Sigmoid colon (tissue), 7 donors: ENCODE results near the gene CYP27A1. TPM values are rescaled to one million over a fixed set of nuclear protein-coding genes. Genes with fewer than 3 reads are reported as not detected.

Experiments
- DNase-seq: peaks from one replicate; pipeline ENCODE4 v3.0.0-alpha.2; 2019
- H3K27ac ChIP-seq, 4 donors: fragments of 200-600 bp; sonication (generic); one replicate each; pipeline ENCODE4 v1.5.1; 2016 to 2019; ENCODE audit warnings: mild to moderate bottlenecking in 1 of 4
- H3K27me3 ChIP-seq, 3 donors: fragments of 200-600 bp; sonication (generic); one replicate each; pipeline ENCODE4 v1.5.1; 2019; ENCODE audit warnings: mild to moderate bottlenecking in 1 of 3
- H3K36me3 ChIP-seq, 4 donors: fragments of 200-600 bp; sonication (generic); one replicate each; pipeline ENCODE4 v1.5.1; 2016 to 2019
- H3K4me1 ChIP-seq, 4 donors: fragments of 200-600 bp; sonication (generic); one replicate each; pipeline ENCODE4 v1.5.1; 2017 to 2019
- H3K4me3 ChIP-seq, 4 donors: fragments of 200-600 bp; sonication (generic); one replicate each; pipeline ENCODE4 v1.5.1; 2017 to 2019; ENCODE audit warnings: mild to moderate bottlenecking in 2 of 4, moderate library complexity in 1 of 4
- H3K9me3 ChIP-seq, 4 donors: fragments of 200-600 bp in 3 of 4; sonication (generic) in 3 of 4; one replicate each; pipeline versions ENCODE4 v1.5.1 to v1.6.1; 2013 to 2019
- EP300 ChIP-seq, 4 donors: sonication (generic); formaldehyde crosslinking; IDR thresholded peaks; one replicate each; pipeline ENCODE4 v1.6.1; 2017; ENCODE audit warnings: antibody characterized with exemption in 4 of 4
- POLR2A ChIP-seq, 2 donors: fragments of 450-650 bp; IDR thresholded peaks; one replicate each; pipeline ENCODE4 v1.6.1; 2016; ENCODE audit warnings: antibody characterized with exemption in 2 of 2, mild to moderate bottlenecking in 2 of 2, moderate library complexity in 2 of 2
- POLR2AphosphoS5 ChIP-seq, 4 donors: sonication (generic); formaldehyde crosslinking; IDR thresholded peaks; one replicate each; pipeline ENCODE4 v1.6.1; 2017; ENCODE audit warnings: antibody characterized with exemption in 4 of 4
- WGBS, 2 donors: extraction: QIAGEN DNeasy Blood & Tissue Kit; methylation state at CpG; one replicate each; pipeline ENCODE4 v1.1.7; 2013; 5-methylcytosine and 5-hydroxymethylcytosine counted together
- intact Hi-C: fragments of 100-400 bp; cut with DNase I; formaldehyde crosslinking; loops from one replicate; pipeline ENCODE4 v1.15.1; 2023
- polyA plus RNA-seq, 3 donors: library from polyadenylated mRNA; stranded (reverse); fragments of 200-250 nt; gene quantifications; one replicate each; pipeline ENCODE4 v1.2.3, GENCODE V29; 2013
- total RNA-seq, 4 donors: library from RNA; depleted of rRNA; stranded (reverse); fragments of >200 nt; gene quantifications; one replicate each; pipeline ENCODE4 v1.1.0, GENCODE V29; 2016
- TF ChIP-seq, protein P1 (sequence below), 4 experiments: fragments of 450-650 bp in 3 of 4; fragments of 200-600 bp in 1 of 4; IDR thresholded peaks; one replicate each; pipeline ENCODE4 v1.5.1; 2016 to 2019; ENCODE audit warnings: antibody characterized with exemption in 4 of 4, mild to moderate bottlenecking in 3 of 4, moderate library complexity in 2 of 4
- donor health status: healthy with polysubstance abuse.
- donor health status: Bipolar disorder and iron deficiency.
- donor health status: healthy.

Gene CYP27A1
- total and polyA plus RNA-seq, 7 donors: 13.5 to 30.1 (median 21.9) TPM

DNA sequence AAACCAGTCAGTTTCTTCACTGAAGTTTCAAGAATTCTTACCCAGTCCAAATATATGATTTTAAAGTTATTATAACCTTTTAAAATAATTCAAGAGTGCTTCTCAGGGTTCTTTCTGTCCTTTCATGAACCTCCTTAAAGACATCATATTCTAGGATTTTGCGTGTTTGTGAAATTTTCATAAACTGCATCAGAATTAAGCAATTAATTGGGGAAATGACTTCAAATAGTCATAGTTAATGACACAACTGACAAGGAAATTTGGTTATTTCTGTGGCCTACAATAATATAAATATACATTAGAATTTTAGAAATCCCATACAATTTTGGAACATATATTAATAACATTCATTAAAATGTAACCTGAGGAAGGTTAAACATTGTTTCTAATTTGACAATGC lies 10.5 kb downstream of the CYP27A1 start:
- no peak overlapping the region for H3K27ac ChIP-seq
- H3K9me3 ChIP-seq: no peaks in the 10 kb centered on the region
- H3K4me1 ChIP-seq: no peaks in the 10 kb centered on the region
- WGBS, 2 donors: 94 to 99% methylated on average over 1 of the region's 1 CpG
- H3K36me3 ChIP-seq: no peaks in the 10 kb centered on the region
- H3K27me3 ChIP-seq: no peaks in the 10 kb centered on the region
- no peak overlapping the region for H3K4me3 ChIP-seq
- no peak for DNase-seq
- TF ChIP-seq POLR2AphosphoS5 (IDR thresholded peaks at IDR 0.05) (no peak), EP300 (IDR thresholded peaks at IDR 0.05) (no peak), POLR2A (IDR thresholded peaks at IDR 0.05) (no peak)
- TF ChIP-seq, protein P1, sequence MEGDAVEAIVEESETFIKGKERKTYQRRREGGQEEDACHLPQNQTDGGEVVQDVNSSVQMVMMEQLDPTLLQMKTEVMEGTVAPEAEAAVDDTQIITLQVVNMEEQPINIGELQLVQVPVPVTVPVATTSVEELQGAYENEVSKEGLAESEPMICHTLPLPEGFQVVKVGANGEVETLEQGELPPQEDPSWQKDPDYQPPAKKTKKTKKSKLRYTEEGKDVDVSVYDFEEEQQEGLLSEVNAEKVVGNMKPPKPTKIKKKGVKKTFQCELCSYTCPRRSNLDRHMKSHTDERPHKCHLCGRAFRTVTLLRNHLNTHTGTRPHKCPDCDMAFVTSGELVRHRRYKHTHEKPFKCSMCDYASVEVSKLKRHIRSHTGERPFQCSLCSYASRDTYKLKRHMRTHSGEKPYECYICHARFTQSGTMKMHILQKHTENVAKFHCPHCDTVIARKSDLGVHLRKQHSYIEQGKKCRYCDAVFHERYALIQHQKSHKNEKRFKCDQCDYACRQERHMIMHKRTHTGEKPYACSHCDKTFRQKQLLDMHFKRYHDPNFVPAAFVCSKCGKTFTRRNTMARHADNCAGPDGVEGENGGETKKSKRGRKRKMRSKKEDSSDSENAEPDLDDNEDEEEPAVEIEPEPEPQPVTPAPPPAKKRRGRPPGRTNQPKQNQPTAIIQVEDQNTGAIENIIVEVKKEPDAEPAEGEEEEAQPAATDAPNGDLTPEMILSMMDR (IDR thresholded peaks at IDR 0.05): no peak
- intact Hi-C loops: no loop called here

DNA sequence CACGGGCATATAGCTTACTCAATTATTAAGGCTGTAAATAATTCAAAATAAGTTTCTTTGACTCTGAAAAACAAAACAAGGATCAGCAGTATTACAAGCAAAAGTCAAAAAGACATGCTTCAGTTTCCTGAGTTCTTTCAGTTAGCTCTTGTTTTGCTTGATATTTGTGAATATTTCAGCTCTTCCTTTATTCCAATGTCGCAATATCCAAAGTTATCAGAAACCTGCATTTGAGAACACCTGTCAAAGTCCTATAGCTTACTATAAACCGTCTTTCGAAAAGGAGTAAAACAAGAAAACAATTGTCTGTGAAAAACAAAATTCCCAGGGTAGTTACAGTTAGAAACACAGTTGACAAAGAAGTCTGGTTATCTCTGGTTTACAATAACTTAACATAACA lies 14.7 kb downstream of the CYP27A1 start:
- no peak for TF ChIP-seq POLR2AphosphoS5 (IDR thresholded peaks at IDR 0.05)
- no peak for TF ChIP-seq POLR2A (IDR thresholded peaks at IDR 0.05)
- TF ChIP-seq EP300 (IDR thresholded peaks at IDR 0.05): no peak
- H3K9me3 ChIP-seq: no peaks in the 10 kb centered on the region
- no peaks in the 10 kb centered on the region for H3K36me3 ChIP-seq
- 94 to 95% methylated on average over 4 of the region's 4 CpGs for WGBS, 2 donors
- no peak overlapping the region for H3K27ac ChIP-seq
- H3K4me1 ChIP-seq: no peaks in the 10 kb centered on the region
- no peak overlapping the region for H3K4me3 ChIP-seq
- H3K27me3 ChIP-seq: no peaks in the 10 kb centered on the region
- DNase-seq: no peak
- intact Hi-C loops: no loop called here

DNA sequence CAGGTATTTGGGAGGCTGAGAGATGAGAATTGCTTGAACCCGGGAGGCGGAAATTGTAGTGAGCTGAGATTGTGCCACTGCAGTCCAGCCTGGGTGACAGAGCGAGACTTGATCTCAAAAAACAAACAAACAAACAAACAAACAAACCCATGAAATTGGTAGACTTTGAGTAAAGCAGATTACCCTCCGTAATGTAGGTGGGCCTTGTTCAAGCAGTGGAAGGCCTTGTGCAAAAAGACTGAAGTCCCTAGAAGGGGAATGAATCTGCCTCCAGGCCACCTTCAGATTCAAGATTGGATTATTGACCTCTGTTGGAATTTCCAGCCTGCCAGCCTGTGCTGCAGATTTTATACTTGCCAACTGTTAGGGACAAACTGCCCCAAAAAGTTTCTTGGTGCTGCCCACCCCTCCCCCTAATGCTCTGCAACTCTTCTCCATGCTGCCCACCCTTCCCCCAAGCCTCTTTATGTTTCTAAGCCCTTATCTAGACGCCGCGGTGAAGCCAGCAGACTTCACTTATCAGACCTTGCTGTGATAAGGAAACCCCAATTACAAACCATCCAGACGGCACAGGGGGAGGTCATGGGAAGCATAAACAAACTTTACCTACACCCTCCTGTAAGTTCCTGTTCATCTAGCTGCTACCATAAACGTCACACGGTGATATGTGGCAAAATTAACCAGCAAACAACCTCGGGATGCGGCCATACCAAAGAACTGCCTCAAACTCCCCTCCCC lies 17.0 kb downstream of the CYP27A1 start:
- Histone ChIP-seq H3K27me3 (no peaks in the 10 kb centered on the region), H3K36me3 (no peaks in the 10 kb centered on the region), H3K4me1 (no peaks in the 10 kb centered on the region), H3K27ac (no peak overlapping the region), H3K9me3 (no peaks in the 10 kb centered on the region), H3K4me3 (no peak overlapping the region)
- TF ChIP-seq, protein P1 (IDR thresholded peaks at IDR 0.05): no peak
- TF ChIP-seq POLR2AphosphoS5 (IDR thresholded peaks at IDR 0.05): no peak
- no peak for TF ChIP-seq EP300 (IDR thresholded peaks at IDR 0.05)
- no peak for TF ChIP-seq POLR2A (IDR thresholded peaks at IDR 0.05)
- no peak for DNase-seq
- 38 to 44% methylated on average over 12 of the region's 12 CpGs for WGBS, 2 donors
- intact Hi-C loops: no loop called here

DNA sequence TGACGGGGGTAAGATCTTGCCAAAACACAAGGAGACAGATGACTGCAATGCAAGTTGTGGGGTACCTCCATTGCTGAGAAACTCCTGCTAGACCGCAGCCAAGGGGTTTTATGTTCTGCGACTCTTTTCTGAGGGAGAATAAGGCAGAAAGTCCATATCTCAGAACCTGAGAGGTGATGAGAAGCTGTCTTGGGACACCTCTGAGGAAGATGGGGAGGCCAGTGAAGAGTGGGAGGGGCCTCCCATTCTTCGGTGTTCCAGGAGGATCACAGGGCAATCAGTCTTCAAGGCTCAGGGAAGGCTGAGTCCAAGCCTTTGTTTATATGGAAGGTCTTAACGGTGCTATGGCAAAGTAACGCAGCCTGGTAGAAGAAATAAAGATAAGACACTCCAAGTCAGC lies 18.0 kb downstream of the CYP27A1 start:
- no peak overlapping the region for H3K27ac ChIP-seq
- H3K4me1 ChIP-seq: peaks cover 0 to 1% (median under 1%) of the 10 kb centered on the region in 4 donors
- H3K36me3 ChIP-seq: no peaks in the 10 kb centered on the region
- peaks cover 0 to 2% (median 0%) of the 10 kb centered on the region in 4 donors for H3K9me3 ChIP-seq
- TF ChIP-seq POLR2AphosphoS5 (IDR thresholded peaks at IDR 0.05): no peak
- TF ChIP-seq EP300 (IDR thresholded peaks at IDR 0.05): no peak
- TF ChIP-seq POLR2A (IDR thresholded peaks at IDR 0.05): no peak
- no peak for DNase-seq
- intact Hi-C loops: no loop called here
- 66 to 70% methylated on average over 6 of the region's 6 CpGs for WGBS, 2 donors
- H3K4me3 ChIP-seq: no peak overlapping the region
- H3K27me3 ChIP-seq: no peaks in the 10 kb centered on the region

DNA sequence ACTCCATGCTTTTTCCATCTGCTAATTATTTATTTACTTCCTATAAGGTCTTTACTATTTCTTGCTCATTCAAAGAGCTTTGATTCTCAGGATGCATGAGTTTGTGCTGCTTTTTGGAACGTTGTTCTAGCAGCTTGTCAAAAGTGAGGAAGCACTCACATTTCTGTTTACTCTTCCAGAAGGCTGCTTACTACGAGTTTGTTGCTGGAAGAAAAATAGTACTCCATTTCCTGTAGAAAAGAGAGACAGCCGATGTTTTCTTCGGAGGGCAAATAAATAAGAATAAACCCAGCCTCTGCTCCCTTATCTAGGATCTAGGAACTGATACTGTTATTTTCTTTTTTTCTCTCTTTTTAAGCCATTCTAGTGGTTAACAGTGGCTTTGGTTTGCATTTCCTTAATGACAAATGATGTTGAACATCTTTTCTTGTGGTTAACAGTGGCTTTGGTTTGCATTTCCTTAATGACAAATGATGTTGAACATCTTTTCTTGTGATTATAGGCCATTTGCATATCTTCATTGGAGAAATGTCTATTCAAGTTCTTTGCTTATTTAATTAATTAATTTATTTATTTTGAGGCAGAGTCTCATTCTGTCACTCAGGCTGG lies 20.5 kb downstream of the CYP27A1 start:
- no peak for TF ChIP-seq EP300 (IDR thresholded peaks at IDR 0.05)
- TF ChIP-seq POLR2A (IDR thresholded peaks at IDR 0.05): no peak
- no peak for TF ChIP-seq POLR2AphosphoS5 (IDR thresholded peaks at IDR 0.05)
- TF ChIP-seq, protein P1 (IDR thresholded peaks at IDR 0.05): no peak
- WGBS, 2 donors: 31 to 67% methylated on average over 4 of the region's 4 CpGs
- intact Hi-C loops: no loop called here

More for the DNA sequence above, 20.5 kb downstream of the CYP27A1 start:
- DNase-seq: no peak
- Histone ChIP-seq H3K4me3 (no peak overlapping the region), H3K36me3 (no peaks in the 10 kb centered on the region), H3K27me3 (no peaks in the 10 kb centered on the region), H3K27ac (no peak overlapping the region), H3K4me1 (peaks cover 0 to 24% (median 19%) of the 10 kb centered on the region in 4 donors), H3K9me3 (peaks cover 0 to 5% (median 0%) of the 10 kb centered on the region in 4 donors)
